ENCODE data around the gene STAG1.
A peak's percentile ranks its signal among the peaks of the same experiment; 100 is the strongest.
"Not testable (repeated sequence)": the region's sequence is repeated elsewhere in the genome, so short reads cannot be mapped to it uniquely, and the experiment has no call there.

Gene STAG1

DNA sequence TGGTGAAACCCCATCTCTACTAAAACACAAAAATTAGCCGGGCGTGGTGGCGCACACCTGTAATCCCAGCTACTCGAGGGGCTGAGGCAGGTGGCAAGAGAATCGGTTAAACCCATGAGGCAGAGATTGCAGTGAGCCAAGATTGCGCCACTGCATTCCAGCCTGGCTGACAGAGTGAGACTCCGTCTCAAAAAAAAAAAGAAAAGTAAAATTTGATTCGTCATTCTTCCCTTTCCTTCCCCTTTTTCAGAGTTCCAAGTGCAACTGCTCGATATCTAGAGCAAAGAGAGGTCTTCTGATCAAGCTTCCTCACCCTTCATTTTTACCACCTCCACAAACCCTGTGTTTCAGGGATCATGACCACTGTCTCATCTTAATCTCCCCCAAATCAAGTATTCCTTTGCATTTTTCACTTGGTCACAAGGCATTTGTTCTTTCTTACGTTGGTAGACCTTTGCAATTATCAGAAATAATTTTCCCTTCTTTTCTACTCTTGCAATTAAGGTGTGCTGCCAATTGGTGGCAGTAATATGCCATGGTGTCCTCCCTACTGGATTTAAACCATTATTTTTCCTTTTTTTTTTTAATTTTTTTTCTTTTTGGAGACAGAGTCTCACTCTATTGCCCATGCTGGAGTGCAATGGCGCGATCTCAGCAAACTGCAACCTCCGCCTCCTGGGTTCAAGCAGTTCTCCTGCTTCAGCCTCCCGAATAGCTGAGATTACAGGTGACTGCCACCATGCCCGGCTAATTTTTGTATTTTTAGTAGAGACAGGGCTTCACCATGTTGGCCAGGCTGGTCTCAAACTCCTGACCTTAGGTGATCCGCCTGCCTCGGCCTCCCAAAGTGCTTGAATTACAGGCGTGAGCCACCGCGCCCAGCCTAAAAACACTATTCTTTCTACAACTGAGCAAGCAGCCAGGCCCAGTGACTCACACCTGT lies 6.3 kb upstream of the STAG1 start:
- CTCF ChIA-PET = interaction anchor here (0.9 to 1.5 kb wide), 3 partner anchors 19 to 682 kb away, joined by 3 to 13 read pairs (median 3); no protein-coding TSS in a partner anchor
- H3K4me3 ChIP-seq (ENCODE audit: low read depth, low read length); H3K9me3 ChIP-seq (ENCODE audit: control insufficient read depth, insufficient read depth, low read depth, low read length); POLR2A ChIA-PET; H3K27ac ChIP-seq (ENCODE audit: extremely low read depth, low read depth, low read length); H3K36me3 ChIP-seq (ENCODE audit: control insufficient read depth in 2 of 2, insufficient read depth in 1 of 2, low read length in 2 of 2); H3K4me1 ChIP-seq (ENCODE audit: control insufficient read depth, insufficient read depth, low read length): not testable (repeated sequence)
- peak; percentile 33 for TF ChIP-seq ZNF654 (tag by site-specific recombination; IDR thresholded peaks at IDR 0.05; ENCODE audit: low read depth)

- ChIA-PET CTCF (interaction anchor here (0.9 kb wide), 1 partner anchor 259 kb away, joined by 3 read pairs; no protein-coding TSS in a partner anchor), POLR2A (no interaction called here)
- H3K9me3 ChIP-seq (ENCODE audit: control insufficient read depth, insufficient read depth, low read depth, low read length) = no peaks in the 10 kb centered on the region
- no peaks in the 10 kb centered on the region for H3K36me3 ChIP-seq (ENCODE audit: control insufficient read depth in 2 of 2, insufficient read depth in 1 of 2, low read length in 2 of 2)
- no peak overlapping the region for H3K27ac ChIP-seq (ENCODE audit: extremely low read depth, low read depth, low read length)
- H3K4me3 ChIP-seq (ENCODE audit: low read depth, low read length) = no peak overlapping the region
- TF ChIP-seq ZBTB48 (tag by site-specific recombination; IDR thresholded peaks at IDR 0.05) = no peak
- no peak for TF ChIP-seq ZNF37A (tag by site-specific recombination; IDR thresholded peaks at IDR 0.05)
- TF ChIP-seq ZNF501 (tag by site-specific recombination; IDR thresholded peaks at IDR 0.05) = no peak
- no peak for TF ChIP-seq GLIS2 (tag by site-specific recombination; IDR thresholded peaks at IDR 0.05)
- TF ChIP-seq ZNF580 (tag by site-specific recombination; IDR thresholded peaks at IDR 0.05) = no peak
- no peak for TF ChIP-seq ZNF530 (tag by site-specific recombination; IDR thresholded peaks at IDR 0.05; ENCODE audit: low read depth)
- no peak for TF ChIP-seq ZNF214 (tag by site-specific recombination; IDR thresholded peaks at IDR 0.05; ENCODE audit: borderline replicate concordance)
- no peaks in the 10 kb centered on the region for H3K4me1 ChIP-seq (ENCODE audit: control insufficient read depth, insufficient read depth, low read length)
Measured at GRCh38 chr3:136755192-136755591, 3.0 kb upstream of the STAG1 start.

GRCh38 chr3:136753326-136753939 lies 1.3 kb upstream of the STAG1 start:
- Histone ChIP-seq H3K27ac (ENCODE audit: extremely low read depth, low read depth, low read length) (peak overlapping the region; percentile 88), H3K4me3 (ENCODE audit: low read depth, low read length) (peak overlapping the region; percentile 49), H3K9me3 (ENCODE audit: control insufficient read depth, insufficient read depth, low read depth, low read length) (no peaks in the 10 kb centered on the region), H3K36me3 (ENCODE audit: control insufficient read depth in 2 of 2, insufficient read depth in 1 of 2, low read length in 2 of 2) (no peaks in the 10 kb centered on the region), H3K4me1 (ENCODE audit: control insufficient read depth, insufficient read depth, low read length) (peaks cover 11% of the 10 kb centered on the region; the same call in 1 of the 2 replicates)
- POLR2A ChIA-PET = interaction anchor here (0.7 to 2.9 kb wide), 8 partner anchors 12 to 557 kb away, joined by 3 to 41 read pairs (median 4); partner anchors contain the start of genes MSL2 and NCK1
- TF ChIP-seq BCL11B (tag by site-specific recombination; IDR thresholded peaks at IDR 0.05; ENCODE audit: low read depth) = no peak
- no peak for TF ChIP-seq RBAK (tag by site-specific recombination; IDR thresholded peaks at IDR 0.05)
- peak; percentile 49 for TF ChIP-seq ZBTB17 (tag by site-specific recombination; IDR thresholded peaks at IDR 0.05)
- TF ChIP-seq ZNF146 (tag by site-specific recombination; IDR thresholded peaks at IDR 0.05) = no peak
- no peak for TF ChIP-seq ZBTB1 (tag by site-specific recombination; IDR thresholded peaks at IDR 0.05)
- TF ChIP-seq, protein P1, sequence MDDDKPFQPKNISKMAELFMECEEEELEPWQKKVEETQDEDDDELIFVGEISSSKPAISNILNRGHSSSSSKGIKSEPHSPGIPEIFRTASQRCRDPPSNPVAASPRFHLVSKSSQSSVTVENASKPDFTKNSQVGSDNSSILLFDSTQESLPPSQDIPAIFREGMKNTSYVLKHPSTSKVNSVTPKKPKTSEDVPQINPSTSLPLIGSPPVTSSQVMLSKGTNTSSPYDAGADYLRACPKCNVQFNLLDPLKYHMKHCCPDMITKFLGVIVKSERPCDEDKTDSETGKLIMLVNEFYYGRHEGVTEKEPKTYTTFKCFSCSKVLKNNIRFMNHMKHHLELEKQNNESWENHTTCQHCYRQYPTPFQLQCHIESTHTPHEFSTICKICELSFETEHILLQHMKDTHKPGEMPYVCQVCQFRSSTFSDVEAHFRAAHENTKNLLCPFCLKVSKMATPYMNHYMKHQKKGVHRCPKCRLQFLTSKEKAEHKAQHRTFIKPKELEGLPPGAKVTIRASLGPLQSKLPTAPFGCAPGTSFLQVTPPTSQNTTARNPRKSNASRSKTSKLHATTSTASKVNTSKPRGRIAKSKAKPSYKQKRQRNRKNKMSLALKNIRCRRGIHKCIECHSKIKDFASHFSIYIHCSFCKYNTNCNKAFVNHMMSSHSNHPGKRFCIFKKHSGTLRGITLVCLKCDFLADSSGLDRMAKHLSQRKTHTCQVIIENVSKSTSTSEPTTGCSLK (tag by site-specific recombination; IDR thresholded peaks at IDR 0.05) = no peak
- peak; percentile 80 for TF ChIP-seq PRDM4 (tag by site-specific recombination; IDR thresholded peaks at IDR 0.05)
- no peak for TF ChIP-seq ZNF366 (tag by site-specific recombination; conservative IDR thresholded peaks at IDR 0.05)
- TF ChIP-seq ZNF488 (tag by site-specific recombination; IDR thresholded peaks at IDR 0.05) = no peak
- TF ChIP-seq ZNF473 (tag by site-specific recombination; IDR thresholded peaks at IDR 0.05) = no peak
- TF ChIP-seq ZNF2 (tag by site-specific recombination; IDR thresholded peaks at IDR 0.05) = no peak
- peak; percentile 56 for TF ChIP-seq ZBTB20 (tag by site-specific recombination; IDR thresholded peaks at IDR 0.05)
- TF ChIP-seq PRDM1 (tag by site-specific recombination; IDR thresholded peaks at IDR 0.05) = peak; percentile 69; the same call in 1 of the 2 replicates
- CTCF ChIA-PET = interaction anchor here (1.0 to 2.9 kb wide), 11 partner anchors 16 to 711 kb away, joined by 3 to 20 read pairs (median 4); no protein-coding TSS in a partner anchor
